Hepatocyte (in vitro differentiated cells): ENCODE results near the gene TNRC6A. TPM values are rescaled to one million over a fixed set of nuclear protein-coding genes. Genes with fewer than 3 reads are reported as not detected.
"Not testable (repeated sequence)": the region's sequence is repeated elsewhere in the genome, so short reads cannot be mapped to it uniquely, and the experiment has no call there.

Experiments
- DNase-seq: peaks from one replicate; pipeline ENCODE4 v3.0.0-alpha.2; 2016; ENCODE audit warnings: low spot score
- H2AFZ ChIP-seq: fragments of 200-600 bp; sonication (generic); 2 replicates; pipeline ENCODE4 v1.6.0; 2016; ENCODE audit warnings: antibody characterized with exemption, mild to moderate bottlenecking
- H3K27ac ChIP-seq: fragments of 200-600 bp; sonication (generic); 2 replicates; pipeline ENCODE4 v1.5.1; 2016; ENCODE audit warnings: mild to moderate bottlenecking
- H3K27me3 ChIP-seq: fragments of 200-600 bp; sonication (generic); 2 replicates; pipeline ENCODE4 v1.6.1; 2016
- H3K36me3 ChIP-seq: fragments of 200-600 bp; sonication (generic); replicated peaks from 2 replicates; pipeline ENCODE4 v1.5.1; 2016; ENCODE audit warnings: low read depth; ENCODE audit not compliant: insufficient read depth
- H3K4me1 ChIP-seq: fragments of 200-600 bp; sonication (generic); 2 replicates; pipeline ENCODE4 v1.5.1; 2016; ENCODE audit warnings: mild to moderate bottlenecking, moderate library complexity; ENCODE audit not compliant: insufficient read depth
- H3K4me2 ChIP-seq: fragments of 200-600 bp; sonication (generic); 2 replicates; pipeline ENCODE4 v1.6.0; 2016
- H3K4me3 ChIP-seq: fragments of 200-600 bp; sonication (generic); 2 replicates; pipeline ENCODE4 v1.5.1; 2016; ENCODE audit warnings: mild to moderate bottlenecking
- H3K79me2 ChIP-seq: fragments of 200-600 bp; sonication (generic); 2 replicates; pipeline ENCODE4 v1.6.0; 2017; ENCODE audit warnings: mild to moderate bottlenecking
- H3K9me2 ChIP-seq: fragments of 200-600 bp; sonication (generic); replicated peaks from 2 replicates; pipeline ENCODE4 v1.6.0; 2017; ENCODE audit warnings: mild to moderate bottlenecking; ENCODE audit not compliant: insufficient read depth
- H3K9me3 ChIP-seq: fragments of 200-600 bp; sonication (generic); 2 replicates; pipeline ENCODE4 v1.5.1; 2016; ENCODE audit warnings: low read depth, mild to moderate bottlenecking
- H4K20me1 ChIP-seq: fragments of 200-600 bp; sonication (generic); 2 replicates; pipeline ENCODE4 v1.6.0; 2016; ENCODE audit warnings: mild to moderate bottlenecking; ENCODE audit not compliant: insufficient read depth, poor library complexity, severe bottlenecking
- EZH2 ChIP-seq: fragments of 200-600 bp; sonication (generic); IDR thresholded peaks from 2 replicates; pipeline ENCODE4 v1.6.1; 2016; ENCODE audit warnings: antibody characterized with exemption, mild to moderate bottlenecking, borderline replicate concordance
- EZH2phosphoT487 ChIP-seq: fragments of 200-600 bp; sonication (generic); IDR thresholded peaks from one replicate; pipeline ENCODE4 v1.6.1; 2018; ENCODE audit warnings: antibody characterized with exemption, mild to moderate bottlenecking, low read depth, moderate library complexity; ENCODE audit not compliant: unreplicated experiment, severe bottlenecking
- WGBS: methylation state at CpG from one replicate; pipeline ENCODE4 v1.1.6; 2016; ENCODE audit warnings: low lambda C conversion rate; ENCODE audit errors: missing lambda C conversion rate; 5-methylcytosine and 5-hydroxymethylcytosine counted together
- polyA plus RNA-seq: library from polyadenylated mRNA; unstranded; fragments of >200 nt; fragmentation: Nextera tagmentation; extraction: Ambion mirVana; gene quantifications from 2 replicates; pipeline ENCODE4 v1.2.1, GENCODE V29; 2016
- total RNA-seq: library from RNA; depleted of rRNA; stranded (reverse); fragments of >200 nt; gene quantifications from 2 replicates; pipeline ENCODE4 v1.2.3, GENCODE V29; 2014
- TF ChIP-seq, protein P1 (sequence below): fragments of 200-600 bp; sonication (generic); IDR thresholded peaks from 2 replicates; pipeline ENCODE4 v1.5.1; 2016; ENCODE audit warnings: antibody characterized with exemption, mild to moderate bottlenecking; ENCODE audit not compliant: poor library complexity

Gene TNRC6A
- total and polyA plus RNA-seq, 2 experiments from 2014 or later, result 17.1 to 52.8 TPM

- H3K4me2 ChIP-seq, result no peak overlapping the region
- no peak overlapping the region for H3K4me3 ChIP-seq
- H3K4me1 ChIP-seq, result peaks cover 4% of the 10 kb centered on the region
- TF ChIP-seq, protein P1, sequence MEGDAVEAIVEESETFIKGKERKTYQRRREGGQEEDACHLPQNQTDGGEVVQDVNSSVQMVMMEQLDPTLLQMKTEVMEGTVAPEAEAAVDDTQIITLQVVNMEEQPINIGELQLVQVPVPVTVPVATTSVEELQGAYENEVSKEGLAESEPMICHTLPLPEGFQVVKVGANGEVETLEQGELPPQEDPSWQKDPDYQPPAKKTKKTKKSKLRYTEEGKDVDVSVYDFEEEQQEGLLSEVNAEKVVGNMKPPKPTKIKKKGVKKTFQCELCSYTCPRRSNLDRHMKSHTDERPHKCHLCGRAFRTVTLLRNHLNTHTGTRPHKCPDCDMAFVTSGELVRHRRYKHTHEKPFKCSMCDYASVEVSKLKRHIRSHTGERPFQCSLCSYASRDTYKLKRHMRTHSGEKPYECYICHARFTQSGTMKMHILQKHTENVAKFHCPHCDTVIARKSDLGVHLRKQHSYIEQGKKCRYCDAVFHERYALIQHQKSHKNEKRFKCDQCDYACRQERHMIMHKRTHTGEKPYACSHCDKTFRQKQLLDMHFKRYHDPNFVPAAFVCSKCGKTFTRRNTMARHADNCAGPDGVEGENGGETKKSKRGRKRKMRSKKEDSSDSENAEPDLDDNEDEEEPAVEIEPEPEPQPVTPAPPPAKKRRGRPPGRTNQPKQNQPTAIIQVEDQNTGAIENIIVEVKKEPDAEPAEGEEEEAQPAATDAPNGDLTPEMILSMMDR, result no peak
- TF ChIP-seq EZH2, result no peak
- TF ChIP-seq EZH2phosphoT487, result no peak
- no peaks in the 10 kb centered on the region for H3K9me2 ChIP-seq
- WGBS, result 78% methylated on average over 5 of the region's 5 CpGs
- no peaks in the 10 kb centered on the region for H4K20me1 ChIP-seq
- H3K79me2 ChIP-seq, result no peaks in the 10 kb centered on the region
- H3K9me3 ChIP-seq, result no peaks in the 10 kb centered on the region
- H3K27ac ChIP-seq, result no peak overlapping the region
- no peak overlapping the region for H2AFZ ChIP-seq
- H3K36me3 ChIP-seq, result no peaks in the 10 kb centered on the region
- no peak for DNase-seq
- no peaks in the 10 kb centered on the region for H3K27me3 ChIP-seq
Observed at GRCh38 chr16:24855678-24856077, 126.2 kb downstream of the TNRC6A start.

- H3K27ac ChIP-seq, H3K36me3 ChIP-seq, DNase-seq, H2AFZ ChIP-seq, H3K9me3 ChIP-seq, H4K20me1 ChIP-seq, H3K4me2 ChIP-seq, H3K79me2 ChIP-seq, H3K4me3 ChIP-seq, H3K9me2 ChIP-seq, H3K4me1 ChIP-seq, H3K27me3 ChIP-seq: not testable (repeated sequence)
- WGBS, result 85% methylated on average over 8 of the region's 8 CpGs
Observed at GRCh38 chr16:24856871-24857270, 127.4 kb downstream of the TNRC6A start.

DNA sequence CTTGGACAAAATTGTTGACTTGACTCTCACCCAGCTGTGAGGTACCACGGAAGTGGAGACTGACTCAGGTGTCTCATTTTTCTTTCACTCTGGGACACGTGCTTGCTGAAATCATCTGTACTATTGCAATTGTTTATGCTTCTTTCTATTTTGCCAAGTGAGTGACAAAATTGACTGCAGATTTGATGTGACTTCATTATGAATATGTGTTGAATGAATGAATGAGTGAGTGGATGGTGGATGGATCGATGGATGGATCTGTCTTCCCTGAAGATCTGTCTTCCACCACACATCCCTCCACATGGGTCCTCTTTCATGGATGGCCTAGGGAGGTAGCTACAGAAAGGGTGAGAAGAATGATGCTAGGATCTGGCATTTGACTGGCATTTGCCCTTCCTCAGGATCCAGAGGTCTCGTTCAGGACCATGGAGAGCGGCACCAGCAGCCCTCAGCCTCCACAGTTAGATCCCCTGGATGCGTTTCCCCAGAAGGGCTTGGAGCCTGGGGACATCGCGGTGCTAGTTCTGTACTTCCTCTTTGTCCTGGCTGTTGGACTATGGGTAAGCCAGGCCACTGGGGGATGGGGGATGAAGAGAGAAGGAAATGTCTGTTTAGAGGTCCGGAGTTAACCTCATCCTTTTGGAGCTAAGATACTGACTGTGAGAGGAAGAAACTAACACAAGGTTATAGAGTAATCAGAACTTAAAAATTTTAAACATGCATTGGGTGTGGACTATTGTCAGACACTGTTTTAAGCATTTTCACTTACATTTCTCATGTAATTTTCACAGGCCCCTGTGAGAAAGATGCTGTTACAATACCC is 129.0 kb downstream of the TNRC6A start:
- Histone ChIP-seq H4K20me1 (no peaks in the 10 kb centered on the region), H3K4me2 (no peak overlapping the region), H3K9me2 (no peaks in the 10 kb centered on the region), H3K27ac (no peak overlapping the region), H2AFZ (no peak overlapping the region), H3K36me3 (no peaks in the 10 kb centered on the region), H3K4me1 (peaks cover 4% of the 10 kb centered on the region), H3K4me3 (no peak overlapping the region), H3K9me3 (no peaks in the 10 kb centered on the region), H3K79me2 (no peaks in the 10 kb centered on the region), H3K27me3 (no peaks in the 10 kb centered on the region)
- no peak for TF ChIP-seq EZH2phosphoT487
- TF ChIP-seq, protein P1, result no peak
- TF ChIP-seq EZH2, result no peak
- WGBS, result 37% methylated on average over 9 of the region's 9 CpGs
- DNase-seq, result peak; percentile 87

DNA sequence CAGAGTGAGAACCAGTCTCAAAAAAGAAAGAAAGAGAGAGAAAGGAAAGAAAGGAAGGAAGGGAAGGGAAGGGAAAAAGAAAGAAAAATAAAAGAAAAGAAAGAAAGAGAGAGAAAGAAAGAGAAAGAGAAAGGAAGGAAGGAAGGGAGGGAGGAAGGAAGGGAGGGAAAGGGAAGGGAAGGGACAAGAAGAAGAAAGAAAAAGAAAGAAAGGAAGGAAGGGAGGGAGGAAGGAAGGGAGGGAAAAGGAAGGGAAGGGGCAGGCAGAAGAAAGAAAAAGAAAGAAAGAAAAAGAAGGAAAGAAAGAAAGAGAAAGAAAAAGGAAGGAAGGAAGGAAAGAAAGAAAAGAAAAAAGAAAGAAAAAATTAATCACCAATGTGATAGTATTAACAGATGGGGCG is 132.0 kb downstream of the TNRC6A start:
- H3K27ac ChIP-seq, result no peak overlapping the region
- H3K4me2 ChIP-seq, result no peak overlapping the region
- H3K4me1 ChIP-seq, result no peaks in the 10 kb centered on the region
- no peak overlapping the region for H3K4me3 ChIP-seq
- H3K9me3 ChIP-seq, result no peaks in the 10 kb centered on the region
- no peaks in the 10 kb centered on the region for H3K27me3 ChIP-seq
- no peak overlapping the region for H2AFZ ChIP-seq
- no peaks in the 10 kb centered on the region for H3K9me2 ChIP-seq
- TF ChIP-seq, protein P1, result no peak
- no peak for TF ChIP-seq EZH2
- no peak for TF ChIP-seq EZH2phosphoT487
- no peak for DNase-seq
- WGBS, result 100% methylated on average over 1 of the region's 1 CpG
- no peaks in the 10 kb centered on the region for H3K79me2 ChIP-seq
- no peaks in the 10 kb centered on the region for H4K20me1 ChIP-seq
- no peaks in the 10 kb centered on the region for H3K36me3 ChIP-seq
